Measurements from ENCODE around the gene RBM4B. TPM values are rescaled to one million over a fixed set of nuclear protein-coding genes. Genes with fewer than 3 reads are reported as not detected.
A peak's percentile ranks its signal among the peaks of the same experiment; 100 is the strongest.

The RBM4B gene
- total and polyA plus RNA-seq, 2 of the 13 experiments (the other 11 are each of a cell fraction or from before 2014, with no cell fraction given): 25.8 to 32.4 TPM

GRCh38 chr11:66638177-66639065 is 39.3 kb downstream of the RBM4B start, which contains the start of gene RBM4 (continued):
- TF ChIP-seq TERF1 (CRISPR knock-in tag; IDR thresholded peaks at IDR 0.05) (no peak), ZNF766 (CRISPR knock-in tag; IDR thresholded peaks at IDR 0.05; ENCODE audit: borderline replicate concordance) (no peak), PITX1 (CRISPR knock-in tag; IDR thresholded peaks at IDR 0.05) (no peak), U2AF1 (optimal IDR thresholded peaks at IDR 0.05; ENCODE audit: low read depth, low read length) (peak; percentile 64), HNF4A (CRISPR knock-in tag; IDR thresholded peaks at IDR 0.05) (no peak), ONECUT2 (CRISPR knock-in tag; IDR thresholded peaks at IDR 0.05) (no peak), ZNF337 (CRISPR knock-in tag; IDR thresholded peaks at IDR 0.05; ENCODE audit: borderline replicate concordance, low read depth) (no peak), PBX2 (CRISPR knock-in tag; IDR thresholded peaks at IDR 0.05) (peak; percentile 94), ETV6 (CRISPR knock-in tag; conservative IDR thresholded peaks at IDR 0.05) (no peak), TGIF2 (CRISPR knock-in tag; IDR thresholded peaks at IDR 0.05) (peak; percentile 90), SP2 (CRISPR knock-in tag; IDR thresholded peaks at IDR 0.05) (peak; percentile 96), ZNF230 (CRISPR knock-in tag; IDR thresholded peaks at IDR 0.05) (no peak; the same call in 1 of the 2 replicates), ZNF558 (CRISPR knock-in tag; IDR thresholded peaks at IDR 0.05; ENCODE audit: borderline replicate concordance) (no peak), ZNF564 (CRISPR knock-in tag; IDR thresholded peaks at IDR 0.05) (no peak), ZNF546 (CRISPR knock-in tag; conservative IDR thresholded peaks at IDR 0.05) (no peak), ZNF138 (CRISPR knock-in tag; IDR thresholded peaks at IDR 0.05; ENCODE audit: low read depth) (no peak; the same call in 1 of the 2 replicates), DNMT3B (CRISPR knock-in tag; conservative IDR thresholded peaks at IDR 0.05) (0 out of 2 replicates have a peak, but pooled peaks have one; percentile 23), MNT (IDR thresholded peaks at IDR 0.05) (no peak), ZBTB20 (CRISPR knock-in tag; IDR thresholded peaks at IDR 0.05; ENCODE audit: borderline replicate concordance, low read depth) (no peak; the same call in 1 of the 2 replicates), ZNF557 (CRISPR knock-in tag; IDR thresholded peaks at IDR 0.05) (0 out of 2 replicates have a peak, but pooled peaks have one; percentile 21), ZNF850 (CRISPR knock-in tag; conservative IDR thresholded peaks at IDR 0.05) (no peak), NBN (conservative IDR thresholded peaks at IDR 0.05) (no peak), ZNF788 (CRISPR knock-in tag; IDR thresholded peaks at IDR 0.05; ENCODE audit: borderline replicate concordance) (no peak), NFATC3 (CRISPR knock-in tag; IDR thresholded peaks at IDR 0.05) (0 out of 2 replicates have a peak, but pooled peaks have one; percentile 70)
- TF ChIP-seq, protein P1, sequence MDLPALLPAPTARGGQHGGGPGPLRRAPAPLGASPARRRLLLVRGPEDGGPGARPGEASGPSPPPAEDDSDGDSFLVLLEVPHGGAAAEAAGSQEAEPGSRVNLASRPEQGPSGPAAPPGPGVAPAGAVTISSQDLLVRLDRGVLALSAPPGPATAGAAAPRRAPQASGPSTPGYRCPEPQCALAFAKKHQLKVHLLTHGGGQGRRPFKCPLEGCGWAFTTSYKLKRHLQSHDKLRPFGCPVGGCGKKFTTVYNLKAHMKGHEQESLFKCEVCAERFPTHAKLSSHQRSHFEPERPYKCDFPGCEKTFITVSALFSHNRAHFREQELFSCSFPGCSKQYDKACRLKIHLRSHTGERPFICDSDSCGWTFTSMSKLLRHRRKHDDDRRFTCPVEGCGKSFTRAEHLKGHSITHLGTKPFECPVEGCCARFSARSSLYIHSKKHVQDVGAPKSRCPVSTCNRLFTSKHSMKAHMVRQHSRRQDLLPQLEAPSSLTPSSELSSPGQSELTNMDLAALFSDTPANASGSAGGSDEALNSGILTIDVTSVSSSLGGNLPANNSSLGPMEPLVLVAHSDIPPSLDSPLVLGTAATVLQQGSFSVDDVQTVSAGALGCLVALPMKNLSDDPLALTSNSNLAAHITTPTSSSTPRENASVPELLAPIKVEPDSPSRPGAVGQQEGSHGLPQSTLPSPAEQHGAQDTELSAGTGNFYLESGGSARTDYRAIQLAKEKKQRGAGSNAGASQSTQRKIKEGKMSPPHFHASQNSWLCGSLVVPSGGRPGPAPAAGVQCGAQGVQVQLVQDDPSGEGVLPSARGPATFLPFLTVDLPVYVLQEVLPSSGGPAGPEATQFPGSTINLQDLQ (CRISPR knock-in tag; IDR thresholded peaks at IDR 0.05): 0 out of 2 replicates have a peak, but pooled peaks have one; percentile 38

All from HepG2 (cell line).